ENCODE data around the gene MYO19. TPM values are rescaled to one million over a fixed set of nuclear protein-coding genes. Genes with fewer than 3 reads are reported as not detected.

The MYO19 gene
- total RNA-seq, 1 experiment from 2014 or later: 72.2 TPM

DNA sequence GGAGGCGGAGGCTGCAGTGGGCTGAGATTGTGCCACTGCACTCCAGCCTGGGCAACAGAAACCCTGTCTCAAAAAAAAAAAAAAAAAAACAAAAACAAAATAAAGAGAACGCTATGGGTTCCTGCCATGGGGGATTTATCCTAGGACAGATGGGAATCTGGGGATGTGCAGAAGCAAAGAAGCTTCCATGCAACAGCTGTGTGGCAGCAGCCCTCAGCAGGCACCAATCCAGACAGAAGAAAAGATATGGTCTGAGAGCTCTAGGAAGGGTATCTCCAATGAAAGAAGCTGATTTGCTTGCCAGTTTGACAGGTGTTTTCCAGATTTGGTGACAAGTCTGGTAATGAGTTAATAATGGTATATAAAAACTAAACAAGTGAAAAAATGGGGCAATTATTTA, 11.6 kb downstream of the MYO19 start:
- Mint-ChIP-seq H3K4me1 (ENCODE audit: insufficient read depth, unreplicated experiment) (peaks cover 5% of the 10 kb centered on the region), H3K9me3 (ENCODE audit: unreplicated experiment) (no peaks in the 10 kb centered on the region), H3K36me3 (ENCODE audit: insufficient read depth, unreplicated experiment) (peaks cover 75% of the 10 kb centered on the region), H3K4me3 (ENCODE audit: unreplicated experiment) (no peak overlapping the region), H3K27ac (ENCODE audit: low read depth, unreplicated experiment) (no peak overlapping the region), H3K27me3 (ENCODE audit: insufficient read depth, unreplicated experiment) (no peaks in the 10 kb centered on the region)
- intact Hi-C loops (cut with micrococcal nuclease): no loop called here
- ChIA-PET POLR2A (interaction anchor here (3.7 kb wide), 1 partner anchor 12 kb away, joined by 10 read pairs; the partner anchor contains the start of genes MYO19 and PIGW), CTCF (interaction anchor here (0.8 kb wide), 1 partner anchor 11 kb away, joined by 3 read pairs; no protein-coding TSS in a partner anchor)
- no peak for DNase-seq (ENCODE audit: unreplicated experiment)
- BruUV-seq (replicated peaks): no TSS peak
- TF ChIP-seq, protein P1, sequence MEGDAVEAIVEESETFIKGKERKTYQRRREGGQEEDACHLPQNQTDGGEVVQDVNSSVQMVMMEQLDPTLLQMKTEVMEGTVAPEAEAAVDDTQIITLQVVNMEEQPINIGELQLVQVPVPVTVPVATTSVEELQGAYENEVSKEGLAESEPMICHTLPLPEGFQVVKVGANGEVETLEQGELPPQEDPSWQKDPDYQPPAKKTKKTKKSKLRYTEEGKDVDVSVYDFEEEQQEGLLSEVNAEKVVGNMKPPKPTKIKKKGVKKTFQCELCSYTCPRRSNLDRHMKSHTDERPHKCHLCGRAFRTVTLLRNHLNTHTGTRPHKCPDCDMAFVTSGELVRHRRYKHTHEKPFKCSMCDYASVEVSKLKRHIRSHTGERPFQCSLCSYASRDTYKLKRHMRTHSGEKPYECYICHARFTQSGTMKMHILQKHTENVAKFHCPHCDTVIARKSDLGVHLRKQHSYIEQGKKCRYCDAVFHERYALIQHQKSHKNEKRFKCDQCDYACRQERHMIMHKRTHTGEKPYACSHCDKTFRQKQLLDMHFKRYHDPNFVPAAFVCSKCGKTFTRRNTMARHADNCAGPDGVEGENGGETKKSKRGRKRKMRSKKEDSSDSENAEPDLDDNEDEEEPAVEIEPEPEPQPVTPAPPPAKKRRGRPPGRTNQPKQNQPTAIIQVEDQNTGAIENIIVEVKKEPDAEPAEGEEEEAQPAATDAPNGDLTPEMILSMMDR (IDR thresholded peaks at IDR 0.05; ENCODE audit: unreplicated experiment): no peak

DNA sequence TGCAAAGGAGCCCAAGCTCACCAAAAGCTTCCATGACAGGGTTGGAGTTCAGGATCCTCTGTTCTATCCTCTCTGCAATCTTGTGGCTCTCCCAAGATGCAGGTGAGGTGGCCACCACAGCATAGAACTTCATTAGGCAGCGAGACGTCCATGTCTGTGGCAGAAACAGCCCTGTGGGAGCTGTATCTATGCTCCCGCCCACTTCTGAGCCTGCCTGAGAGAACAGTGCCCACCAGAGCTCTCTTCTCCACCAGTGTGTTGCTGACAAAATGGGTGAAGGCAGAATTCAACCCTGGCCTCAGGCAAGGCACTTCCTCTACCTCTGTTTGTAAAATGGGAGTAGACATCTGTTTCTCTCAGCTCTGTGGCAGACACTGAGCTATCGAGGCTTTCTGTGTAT, 18.8 kb downstream of the MYO19 start:
- Mint-ChIP-seq H3K36me3 (ENCODE audit: insufficient read depth, unreplicated experiment) (peaks cover 51% of the 10 kb centered on the region), H3K4me3 (ENCODE audit: unreplicated experiment) (no peak overlapping the region), H3K9me3 (ENCODE audit: unreplicated experiment) (no peaks in the 10 kb centered on the region), H3K27ac (ENCODE audit: low read depth, unreplicated experiment) (no peak overlapping the region), H3K27me3 (ENCODE audit: insufficient read depth, unreplicated experiment) (no peaks in the 10 kb centered on the region), H3K4me1 (ENCODE audit: insufficient read depth, unreplicated experiment) (no peaks in the 10 kb centered on the region)
- intact Hi-C loops (cut with micrococcal nuclease): no loop called here
- no peak for DNase-seq (ENCODE audit: unreplicated experiment)
- no TSS peak for BruUV-seq (replicated peaks)
- POLR2A ChIA-PET: interaction anchor here (0.8 to 1.7 kb wide), 3 partner anchors 12 to 30 kb away, joined by 4 to 11 read pairs (median 4); partner anchors contain the start of genes MYO19 and PIGW
- CTCF ChIA-PET: interaction anchor here (0.5 kb wide), 1 partner anchor 396 kb away, joined by 3 read pairs; no protein-coding TSS in a partner anchor
- TF ChIP-seq, protein P1 (IDR thresholded peaks at IDR 0.05; ENCODE audit: unreplicated experiment): no peak

DNA sequence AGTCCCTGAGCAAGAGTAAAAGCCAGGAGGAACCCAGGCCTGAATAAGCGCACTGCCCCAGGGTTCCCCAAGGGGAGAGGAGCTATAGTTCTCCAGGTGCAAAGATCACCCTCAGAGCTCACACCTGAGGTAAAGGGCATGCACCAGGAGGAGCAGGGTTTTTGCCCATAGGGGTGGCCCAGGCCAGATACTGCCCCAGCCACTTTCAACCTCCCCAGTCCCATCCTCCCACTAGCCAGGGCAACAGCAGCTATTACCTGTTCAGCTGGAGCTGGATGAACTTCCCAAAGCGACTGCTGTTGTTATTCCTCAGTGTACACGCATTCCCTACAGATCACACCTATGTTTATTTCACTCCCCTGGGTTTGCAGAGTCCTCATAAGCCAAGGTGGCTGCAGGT, 19.8 kb downstream of the MYO19 start:
- intact Hi-C loops (cut with micrococcal nuclease): no loop called here
- no peak for DNase-seq (ENCODE audit: unreplicated experiment)
- Mint-ChIP-seq H3K36me3 (ENCODE audit: insufficient read depth, unreplicated experiment) (peaks cover 41% of the 10 kb centered on the region), H3K27me3 (ENCODE audit: insufficient read depth, unreplicated experiment) (no peaks in the 10 kb centered on the region), H3K4me1 (ENCODE audit: insufficient read depth, unreplicated experiment) (no peaks in the 10 kb centered on the region), H3K27ac (ENCODE audit: low read depth, unreplicated experiment) (peak overlapping the region; percentile 35), H3K4me3 (ENCODE audit: unreplicated experiment) (no peak overlapping the region), H3K9me3 (ENCODE audit: unreplicated experiment) (no peaks in the 10 kb centered on the region)
- TF ChIP-seq, protein P1 (IDR thresholded peaks at IDR 0.05; ENCODE audit: unreplicated experiment): no peak
- BruUV-seq (replicated peaks): no TSS peak
- CTCF ChIA-PET: interaction anchor here (0.8 to 1.0 kb wide), 2 partner anchors 19 to 36 kb away, joined by 3 read pairs; no protein-coding TSS in a partner anchor
- POLR2A ChIA-PET: interaction anchor here (1.2 to 1.7 kb wide), 3 partner anchors 10 to 20 kb away, joined by 3 to 11 read pairs (median 4); partner anchors contain the start of genes MYO19 and PIGW

DNA sequence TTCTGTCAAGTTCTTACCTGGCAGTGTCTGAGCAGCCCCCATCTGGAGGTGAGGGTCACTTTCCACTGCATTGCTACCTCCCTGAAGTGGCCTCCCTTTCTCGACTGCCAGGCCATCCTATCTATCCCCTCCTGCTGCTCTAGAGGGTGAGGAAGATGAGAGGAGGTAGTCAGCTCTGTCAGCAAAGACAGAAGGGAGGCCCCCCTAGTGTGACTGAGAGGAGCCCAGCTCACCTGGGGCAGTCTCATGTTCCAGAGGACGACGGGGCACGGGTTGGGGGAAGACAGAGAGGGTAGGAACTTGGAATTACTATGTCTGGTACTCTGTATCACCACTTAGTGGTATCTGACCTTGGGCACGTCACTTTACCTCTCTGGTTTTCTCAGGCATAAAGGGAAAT, 22.0 kb downstream of the MYO19 start:
- Mint-ChIP-seq H3K4me1 (ENCODE audit: insufficient read depth, unreplicated experiment) (no peaks in the 10 kb centered on the region), H3K36me3 (ENCODE audit: insufficient read depth, unreplicated experiment) (peaks cover 22% of the 10 kb centered on the region), H3K4me3 (ENCODE audit: unreplicated experiment) (no peak overlapping the region), H3K27ac (ENCODE audit: low read depth, unreplicated experiment) (no peak overlapping the region), H3K27me3 (ENCODE audit: insufficient read depth, unreplicated experiment) (no peaks in the 10 kb centered on the region), H3K9me3 (ENCODE audit: unreplicated experiment) (no peaks in the 10 kb centered on the region)
- DNase-seq (ENCODE audit: unreplicated experiment): no peak
- TF ChIP-seq, protein P1 (IDR thresholded peaks at IDR 0.05; ENCODE audit: unreplicated experiment): no peak
- intact Hi-C loops (cut with micrococcal nuclease): no loop called here
- CTCF ChIA-PET: interaction anchor here (0.6 kb wide), 1 partner anchor 70 kb away, joined by 3 read pairs; no protein-coding TSS in a partner anchor
- POLR2A ChIA-PET: no interaction called here
- BruUV-seq (replicated peaks): no TSS peak

Data from MCF 10A (cell line).